Astrocyte of the cerebellum (primary cell): ENCODE measurements around the gene SUN2.

Source experiments
- DNase-seq: peaks from one replicate; pipeline ENCODE4 v3.0.0-alpha.2; 2011; ENCODE audit warnings: low read depth
- H3K4me3 ChIP-seq: 2 replicates; pipeline ENCODE4 v1.5.1; 2011; ENCODE audit warnings: mild to moderate bottlenecking, low read depth, low read length, moderate library complexity
- CTCF ChIP-seq: IDR thresholded peaks from 2 replicates; pipeline ENCODE4 v1.5.1; 2012; ENCODE audit warnings: low read length, low read depth, moderate library complexity, mild to moderate bottlenecking; ENCODE audit errors: missing control alignments
- in situ Hi-C: cut with HindIII; loops from 2 replicates; pipeline ENCODE4 v1.10.0; 2017; ENCODE audit warnings: low sequenced_read_pairs

The SUN2 gene

GRCh38 chr22:38788021-38788816 is 32.4 kb upstream of the SUN2 start:
- in situ Hi-C loops = no loop called here
- H3K4me3 ChIP-seq = no peak overlapping the region
- peak; percentile 76 for DNase-seq

GRCh38 chr22:38786631-38787030 is 30.8 kb upstream of the SUN2 start:
- no peak overlapping the region for H3K4me3 ChIP-seq
- no peak for TF ChIP-seq CTCF
- in situ Hi-C loops = no loop called here
- no peak for DNase-seq

More at GRCh38 chr22:38788021-38788816, 32.4 kb upstream of the SUN2 start:
- no peak for TF ChIP-seq CTCF

- DNase-seq = no peak
- no peak overlapping the region for H3K4me3 ChIP-seq
- in situ Hi-C loops = no loop called here
- no peak for TF ChIP-seq CTCF
These were observed 29.1 kb upstream of the SUN2 start for GRCh38 chr22:38784856-38785255.

- H3K4me3 ChIP-seq = no peak overlapping the region
- DNase-seq = no peak
- in situ Hi-C loops = no loop called here
- no peak for TF ChIP-seq CTCF
These were observed 28.2 kb upstream of the SUN2 start for GRCh38 chr22:38784035-38784434.

GRCh38 chr22:38783095-38783615 is 27.4 kb upstream of the SUN2 start:
- TF ChIP-seq CTCF = no peak
- DNase-seq = no peak
- in situ Hi-C loops = no loop called here
- H3K4me3 ChIP-seq = no peak overlapping the region

GRCh38 chr22:38782402-38783094 is 26.8 kb upstream of the SUN2 start:
- no peak overlapping the region for H3K4me3 ChIP-seq
- DNase-seq = no peak
- no peak for TF ChIP-seq CTCF
- in situ Hi-C loops = no loop called here
